ENCODE data around the gene CHCHD6.
A peak's percentile ranks its signal among the peaks of the same experiment; 100 is the strongest.

Gene CHCHD6

DNA sequence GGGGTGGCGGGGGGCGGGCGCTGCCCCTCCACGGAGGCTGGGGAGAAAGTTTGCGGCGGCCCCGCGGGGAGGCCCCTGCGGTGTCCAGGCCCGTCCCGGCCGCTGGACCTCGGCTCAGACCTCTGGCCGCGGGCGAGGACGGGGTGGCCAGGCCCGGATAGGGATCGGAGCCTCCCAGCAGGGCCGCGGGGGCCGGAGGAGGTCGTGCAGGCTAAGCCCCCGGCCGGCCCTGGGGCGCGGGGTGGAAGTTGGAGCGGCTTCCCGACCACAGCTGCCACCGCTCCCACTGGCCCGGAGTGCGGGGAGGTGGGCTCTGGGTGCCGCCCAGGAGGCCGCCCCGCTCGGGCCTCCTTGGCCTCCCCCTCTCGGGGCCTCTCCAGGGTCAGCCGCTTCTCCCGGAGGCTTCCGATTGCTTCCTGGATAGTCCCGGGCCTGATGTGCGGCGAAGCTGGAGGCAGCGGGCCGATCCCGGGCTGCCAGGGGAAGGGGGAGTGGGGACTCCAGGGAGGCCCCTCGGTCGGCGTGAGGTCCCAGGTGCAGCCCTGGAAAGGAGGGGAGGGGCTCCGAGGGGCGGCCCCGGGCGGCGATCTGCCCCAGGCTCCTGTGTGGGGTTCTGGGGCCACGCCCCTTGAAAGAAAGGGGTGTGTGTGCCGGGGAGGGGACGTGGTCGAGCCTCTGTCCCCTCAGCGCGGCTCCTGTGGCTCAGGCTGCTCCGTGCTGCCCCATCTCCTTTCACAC, 279.8 kb downstream of the CHCHD6 start:
- no peak for DNase-seq

DNA sequence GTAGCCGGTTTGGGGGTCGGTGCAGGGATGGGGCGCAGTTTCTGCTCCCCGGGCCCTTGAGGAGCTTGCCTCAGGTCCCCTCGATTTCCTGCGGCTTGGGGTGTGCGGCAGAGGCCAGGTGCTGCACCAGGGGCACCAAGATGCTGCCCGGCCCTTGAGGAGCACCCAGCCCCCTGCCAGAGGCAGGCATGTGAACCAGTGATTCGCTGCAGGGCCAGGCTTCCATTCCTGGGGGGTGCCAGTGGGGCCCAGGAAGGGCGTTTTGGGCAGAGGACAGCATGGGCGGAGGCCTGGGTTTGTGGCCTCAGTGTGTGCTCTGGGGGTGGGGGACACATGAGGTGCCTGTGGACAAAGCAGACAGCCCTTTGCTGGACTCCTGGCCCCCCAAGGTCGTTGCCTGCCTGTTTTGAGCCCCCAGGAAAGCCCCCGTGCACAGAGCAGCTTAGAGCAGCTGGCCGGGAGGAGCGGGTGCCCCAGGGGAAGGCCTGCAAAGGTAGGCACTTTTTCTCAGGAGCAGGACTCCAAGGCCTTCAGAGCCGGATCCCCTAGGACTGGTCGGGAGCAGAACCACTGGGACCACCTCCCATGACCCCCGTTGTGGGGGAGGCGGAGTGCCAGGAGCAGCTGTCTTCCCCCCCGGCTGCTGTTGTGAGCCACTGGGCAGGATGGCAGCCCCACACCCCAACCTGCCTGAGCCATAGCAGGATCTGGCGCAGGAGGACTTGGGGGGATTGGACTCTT, 280.5 kb downstream of the CHCHD6 start:
- no peak for DNase-seq

DNA sequence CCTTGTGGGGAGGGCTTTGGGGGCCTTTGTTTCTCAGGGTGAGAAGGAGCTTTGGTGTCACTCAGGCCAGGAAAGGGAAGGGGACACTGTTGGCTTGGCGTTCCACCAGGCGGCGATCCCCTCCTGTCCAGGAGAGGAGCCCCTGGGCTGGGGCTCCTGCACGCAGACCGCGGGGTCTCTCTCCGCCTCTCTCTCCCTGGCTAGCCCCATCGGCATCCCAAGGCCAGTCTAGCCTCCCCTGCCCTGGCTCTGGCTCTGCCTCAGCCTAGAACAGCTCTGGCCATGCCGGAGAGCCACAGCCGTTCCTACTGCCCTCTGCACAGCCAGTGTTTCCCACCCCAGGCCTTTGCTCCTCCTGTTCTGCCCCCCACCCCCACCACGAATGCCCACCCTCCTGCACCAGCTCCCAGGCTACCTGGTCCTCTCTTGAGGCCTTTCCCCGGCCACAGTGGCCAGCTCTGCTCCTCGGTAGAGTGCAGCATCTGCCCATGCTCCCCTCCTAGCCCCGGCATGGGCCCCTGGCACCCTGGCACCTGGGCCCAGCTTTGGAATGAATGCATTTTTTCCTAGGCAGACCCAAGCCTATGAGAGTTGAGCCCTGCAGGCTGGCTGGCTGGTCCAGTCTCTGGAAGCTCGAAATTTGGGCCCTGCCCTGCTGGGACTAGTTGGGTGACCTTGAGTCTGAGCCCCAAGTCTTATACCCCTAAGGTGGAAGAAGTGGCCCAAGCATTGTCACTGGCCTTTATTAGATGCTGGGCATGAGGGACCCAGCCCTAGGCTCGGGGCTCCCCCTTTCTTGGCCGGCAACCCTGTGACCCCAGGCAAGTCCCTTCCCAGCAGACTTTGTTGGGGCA, 281.3 kb downstream of the CHCHD6 start:
- DNase-seq, result no peak

DNA sequence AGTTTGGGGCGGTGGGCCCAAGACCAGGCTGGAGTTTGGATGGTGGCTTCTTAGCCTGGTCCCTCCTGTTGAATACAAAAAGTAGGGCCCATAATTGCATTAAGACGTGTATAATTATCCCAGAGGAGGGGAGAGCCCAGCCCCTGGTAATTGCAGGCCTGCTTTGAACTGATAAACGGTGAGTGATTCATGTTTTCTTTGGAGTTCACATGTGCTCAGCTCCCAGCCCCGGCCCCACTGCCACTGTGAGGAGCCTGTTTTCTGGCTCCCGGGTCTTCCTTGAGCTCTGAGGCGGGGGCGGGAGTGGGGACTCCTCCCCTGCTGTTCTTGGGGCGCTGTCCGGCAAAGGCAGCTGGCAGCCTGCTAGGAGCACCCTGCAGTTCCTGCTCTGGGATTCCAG, 282.0 kb downstream of the CHCHD6 start:
- DNase-seq, result no peak

DNA sequence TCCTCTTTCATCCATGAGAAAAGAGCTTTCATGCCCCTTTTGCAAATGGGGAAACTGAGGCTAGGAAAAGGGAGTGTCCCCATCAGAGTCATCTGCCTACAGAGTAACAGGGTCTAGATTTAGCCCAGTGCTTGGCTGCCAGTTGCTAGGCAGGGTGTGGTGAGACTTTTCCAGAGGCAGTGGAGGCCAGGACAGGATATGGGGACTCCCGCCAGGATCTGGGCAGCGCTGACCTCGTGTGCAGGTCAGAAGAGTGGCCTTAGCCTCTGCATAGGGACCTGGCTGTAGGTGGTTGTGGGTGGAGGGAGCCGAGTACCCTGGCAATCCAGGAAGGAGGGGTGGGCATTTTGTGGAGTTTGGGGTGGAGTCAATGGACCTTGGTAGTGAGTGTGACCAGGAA, 283.1 kb downstream of the CHCHD6 start:
- no peak for DNase-seq

DNA sequence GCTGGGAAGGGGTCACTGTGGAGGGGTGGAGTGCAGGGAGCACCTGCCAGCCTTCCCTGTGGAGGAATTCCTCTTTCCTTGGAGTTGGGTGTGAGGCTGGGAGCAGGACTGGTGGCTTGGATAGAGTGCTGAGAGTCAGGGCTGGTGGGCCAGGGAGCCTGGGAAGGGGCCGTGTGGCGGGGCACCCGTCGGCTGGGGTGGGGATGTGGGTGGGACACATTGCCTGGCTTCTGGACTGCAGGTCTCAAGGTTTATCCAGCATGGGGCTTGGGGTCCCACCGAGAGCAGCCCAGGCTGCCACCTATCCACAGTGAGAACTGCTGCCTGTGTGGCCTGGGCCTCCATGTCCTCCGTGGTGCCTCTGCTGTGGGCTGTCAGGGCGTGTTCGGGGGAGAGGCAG, 283.6 kb downstream of the CHCHD6 start:
- DNase-seq, result no peak

DNA sequence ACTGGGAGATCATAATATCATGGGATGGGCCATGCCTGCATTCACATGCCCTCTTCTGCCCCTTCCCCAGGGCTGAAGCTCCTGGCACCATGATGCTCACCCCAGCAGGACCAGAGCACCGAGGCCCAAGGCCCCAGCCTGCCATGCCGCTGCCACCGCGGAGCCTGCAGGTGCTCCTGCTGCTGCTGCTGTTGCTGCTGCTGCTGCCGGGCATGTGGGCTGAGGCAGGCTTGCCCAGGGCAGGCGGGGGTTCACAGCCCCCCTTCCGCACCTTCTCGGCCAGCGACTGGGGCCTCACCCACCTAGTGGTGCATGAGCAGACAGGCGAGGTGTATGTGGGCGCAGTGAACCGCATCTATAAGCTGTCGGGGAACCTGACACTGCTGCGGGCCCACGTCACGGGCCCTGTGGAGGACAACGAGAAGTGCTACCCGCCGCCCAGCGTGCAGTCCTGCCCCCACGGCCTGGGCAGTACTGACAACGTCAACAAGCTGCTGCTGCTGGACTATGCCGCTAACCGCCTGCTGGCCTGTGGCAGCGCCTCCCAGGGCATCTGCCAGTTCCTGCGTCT, 284.5 kb downstream of the CHCHD6 start:
- DNase-seq, result no peak

DNA sequence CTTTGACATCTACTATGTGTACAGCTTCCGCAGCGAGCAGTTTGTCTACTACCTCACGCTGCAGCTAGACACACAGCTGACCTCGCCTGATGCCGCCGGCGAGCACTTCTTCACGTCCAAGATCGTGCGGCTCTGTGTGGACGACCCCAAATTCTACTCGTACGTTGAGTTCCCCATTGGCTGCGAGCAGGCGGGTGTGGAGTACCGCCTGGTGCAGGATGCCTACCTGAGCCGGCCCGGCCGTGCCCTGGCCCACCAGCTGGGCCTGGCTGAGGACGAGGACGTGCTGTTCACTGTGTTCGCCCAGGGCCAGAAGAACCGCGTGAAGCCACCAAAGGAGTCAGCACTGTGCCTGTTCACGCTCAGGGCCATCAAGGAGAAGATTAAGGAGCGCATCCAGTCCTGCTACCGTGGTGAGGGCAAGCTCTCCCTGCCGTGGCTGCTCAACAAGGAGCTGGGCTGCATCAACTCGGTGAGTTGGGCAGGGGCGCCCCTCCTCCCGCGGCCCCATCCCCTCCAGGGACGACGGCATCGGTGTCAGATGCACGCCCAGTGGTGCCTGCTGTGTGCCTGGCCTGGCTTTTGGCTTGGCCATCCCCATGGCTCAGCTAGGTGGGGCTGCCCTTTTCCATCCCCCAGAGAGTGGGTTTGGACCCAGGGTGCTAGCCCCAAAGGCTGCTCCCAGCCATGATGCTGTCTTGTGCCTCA, 285.4 kb downstream of the CHCHD6 start:
- no peak for DNase-seq

DNA sequence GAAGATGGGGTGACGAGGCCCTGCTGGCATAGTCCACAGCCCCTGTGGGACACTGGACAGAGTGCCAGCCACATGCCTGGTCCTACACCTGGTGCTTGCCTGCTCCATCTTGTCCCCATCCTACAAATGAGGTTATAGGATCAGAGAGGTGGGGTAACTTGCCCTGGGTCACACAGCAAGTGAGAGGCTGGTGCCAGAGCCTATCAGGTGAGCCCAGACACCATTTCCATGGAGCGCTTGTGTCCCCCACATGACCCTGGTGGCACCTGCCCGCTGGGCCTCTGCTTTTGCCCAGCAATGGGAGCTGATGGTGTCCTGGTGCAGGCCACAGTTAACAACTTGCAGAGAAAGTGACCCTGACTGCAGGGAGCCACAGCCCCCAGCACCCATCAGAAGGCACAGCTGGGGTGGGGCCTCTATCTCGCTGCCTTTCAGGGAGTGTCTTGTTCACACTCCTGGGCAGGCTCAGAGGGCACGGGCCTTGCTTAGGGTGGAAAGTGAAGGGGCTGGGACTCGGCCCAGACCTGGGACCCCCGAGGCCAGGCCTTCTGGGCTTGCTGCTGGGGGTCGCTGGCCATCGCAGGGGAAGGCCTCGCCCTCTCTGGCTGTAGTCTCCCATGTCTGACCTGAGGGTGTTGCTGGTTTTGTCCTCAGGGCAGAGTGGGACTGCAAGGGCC, 286.1 kb downstream of the CHCHD6 start:
- DNase-seq, result no peak

DNA sequence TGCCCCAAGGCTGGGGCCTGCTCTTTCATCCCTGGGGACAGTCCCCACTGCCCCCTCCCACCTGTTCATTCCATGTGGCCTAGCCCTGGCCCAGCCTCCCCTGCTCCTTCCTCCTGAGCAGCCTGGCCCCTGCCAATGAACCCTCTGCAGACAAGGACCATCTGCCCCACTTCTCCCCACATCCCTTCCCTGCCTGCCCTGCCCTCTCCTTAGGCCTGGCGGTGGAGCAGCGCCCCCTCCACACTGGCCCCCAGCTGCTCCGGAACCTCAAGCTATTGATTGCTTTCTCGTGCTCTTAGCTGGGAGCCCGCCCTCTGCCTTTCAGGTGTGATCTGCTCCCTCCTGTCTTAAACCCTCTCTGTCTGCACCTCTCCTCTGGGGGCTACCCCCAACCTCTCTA, 286.9 kb downstream of the CHCHD6 start:
- no peak for DNase-seq

DNA sequence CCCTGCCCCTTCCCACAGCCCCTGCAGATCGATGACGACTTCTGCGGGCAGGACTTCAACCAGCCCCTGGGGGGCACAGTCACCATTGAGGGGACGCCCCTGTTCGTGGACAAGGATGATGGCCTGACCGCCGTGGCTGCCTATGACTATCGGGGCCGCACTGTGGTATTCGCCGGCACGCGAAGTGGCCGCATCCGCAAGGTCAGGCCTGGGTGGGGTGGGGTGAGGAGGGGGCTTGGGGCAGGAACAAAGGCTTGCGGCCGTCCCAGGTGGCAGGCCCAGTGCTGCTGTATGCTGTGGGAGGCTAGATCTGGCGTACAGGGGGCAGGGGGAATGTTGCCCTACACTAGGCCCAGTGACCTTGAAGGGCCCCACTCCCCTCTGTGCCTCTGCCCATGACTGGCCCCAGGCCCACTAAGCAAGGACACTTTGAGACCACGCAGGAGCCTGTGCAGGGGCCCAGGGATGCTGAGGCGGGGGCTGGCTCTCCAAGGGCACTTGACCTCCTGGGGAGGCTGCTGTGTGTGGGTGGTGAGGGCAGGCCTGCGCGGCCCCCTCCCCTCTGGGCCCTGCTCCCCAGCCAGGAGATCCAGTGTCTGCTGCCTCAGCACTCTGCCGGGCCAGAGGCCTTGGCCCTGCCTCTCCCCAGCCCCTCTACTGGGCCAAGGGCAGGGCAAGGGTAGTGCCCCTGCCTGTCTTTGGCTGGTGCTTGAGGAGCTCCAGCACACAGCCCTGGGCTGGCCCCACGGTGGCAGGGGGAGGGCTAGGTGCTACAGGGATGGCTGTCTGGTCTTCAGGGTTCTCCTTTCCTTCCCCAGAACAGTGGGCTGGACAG, 287.5 kb downstream of the CHCHD6 start:
- no peak for DNase-seq

DNA sequence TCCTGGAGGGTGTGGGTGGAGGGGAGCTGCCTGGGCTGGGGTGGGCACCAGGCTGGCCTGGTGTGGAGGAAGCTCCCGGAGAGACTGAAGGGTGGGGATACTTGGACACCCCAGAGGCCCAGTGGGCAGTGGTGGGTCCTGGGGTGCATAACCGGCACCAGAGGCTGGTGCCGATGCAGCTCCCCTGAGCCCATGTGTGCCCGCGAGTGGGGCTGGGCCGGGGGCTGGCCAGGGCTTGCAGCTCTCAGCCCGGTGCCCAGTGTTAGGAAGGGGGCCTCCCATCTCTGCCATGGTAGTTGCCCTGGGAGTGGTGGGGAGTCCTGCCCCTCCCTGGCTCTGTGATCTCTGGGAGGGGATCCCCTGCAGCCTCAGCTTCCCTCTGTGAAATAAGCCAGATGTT, 288.2 kb downstream of the CHCHD6 start:
- no peak for DNase-seq

DNA sequence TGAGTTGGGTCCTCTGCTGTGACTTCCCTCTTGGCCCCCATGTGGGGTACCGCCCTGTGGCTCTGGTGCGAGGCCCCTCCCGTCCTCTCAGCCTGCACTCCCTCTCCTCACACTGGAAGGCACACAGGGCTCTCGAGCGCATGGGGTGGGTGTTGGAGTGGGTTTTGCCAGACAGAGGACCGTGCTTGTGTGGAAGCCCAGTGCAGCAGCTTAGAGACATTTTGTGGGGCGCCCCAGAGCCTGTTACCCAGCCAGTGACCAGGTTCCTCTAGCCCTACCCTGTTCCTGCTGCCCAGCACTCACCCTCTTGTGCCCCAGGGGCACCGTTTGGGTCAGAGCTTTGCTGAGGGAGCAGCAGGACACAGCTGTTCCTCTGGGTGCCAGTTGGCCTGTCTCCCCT, 288.7 kb downstream of the CHCHD6 start:
- DNase-seq, result no peak

DNA sequence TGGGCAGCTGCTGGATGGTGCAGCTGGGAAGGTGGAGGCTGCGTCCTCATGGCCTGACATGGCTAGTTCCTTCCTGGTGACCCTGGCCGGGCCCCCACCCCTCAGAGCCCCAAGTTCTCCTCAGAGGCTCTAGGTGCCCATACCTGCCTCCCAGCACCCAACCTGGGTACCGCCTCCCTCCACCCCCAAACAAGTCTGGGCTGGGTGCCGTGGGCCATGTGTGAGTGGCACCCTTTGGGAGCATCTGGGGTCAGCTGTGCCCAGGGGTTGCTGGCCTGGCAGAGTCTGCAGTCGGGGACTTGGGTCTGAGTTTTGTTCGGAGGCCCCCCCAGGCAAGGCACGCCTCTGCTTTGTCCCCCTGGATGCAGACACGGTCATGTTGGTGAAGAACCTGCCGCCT, 289.4 kb downstream of the CHCHD6 start:
- DNase-seq, result no peak

DNA sequence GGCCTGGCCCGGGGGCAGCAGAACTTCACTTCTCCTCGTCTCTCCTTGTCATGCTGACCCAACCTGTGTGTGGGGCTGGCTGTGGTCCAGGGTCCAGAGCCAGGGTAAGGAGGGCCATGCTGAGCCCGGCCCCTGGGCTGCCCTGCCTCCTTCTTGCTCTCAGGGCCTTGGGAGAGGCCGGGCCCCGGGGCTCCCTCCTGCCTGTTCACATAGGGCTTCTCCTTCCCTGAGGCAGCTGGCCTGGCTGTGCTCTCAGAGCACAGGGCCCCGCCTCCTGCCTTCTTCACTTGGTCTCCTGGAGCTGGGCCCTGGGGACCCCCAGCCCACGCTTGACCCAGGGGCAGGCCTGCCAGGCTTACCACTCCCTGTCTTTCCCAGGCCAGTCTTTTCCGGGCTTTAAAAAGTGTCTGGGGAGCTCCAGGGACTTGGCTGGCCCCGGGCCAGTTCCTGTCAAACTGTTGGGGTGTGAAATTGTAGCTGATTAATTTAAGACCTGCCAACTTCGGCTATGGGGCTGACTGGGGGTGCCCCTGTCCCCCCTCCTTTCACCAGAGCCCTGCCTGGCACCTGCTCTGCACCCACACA, 290.7 kb downstream of the CHCHD6 start:
- DNase-seq, result no peak

DNA sequence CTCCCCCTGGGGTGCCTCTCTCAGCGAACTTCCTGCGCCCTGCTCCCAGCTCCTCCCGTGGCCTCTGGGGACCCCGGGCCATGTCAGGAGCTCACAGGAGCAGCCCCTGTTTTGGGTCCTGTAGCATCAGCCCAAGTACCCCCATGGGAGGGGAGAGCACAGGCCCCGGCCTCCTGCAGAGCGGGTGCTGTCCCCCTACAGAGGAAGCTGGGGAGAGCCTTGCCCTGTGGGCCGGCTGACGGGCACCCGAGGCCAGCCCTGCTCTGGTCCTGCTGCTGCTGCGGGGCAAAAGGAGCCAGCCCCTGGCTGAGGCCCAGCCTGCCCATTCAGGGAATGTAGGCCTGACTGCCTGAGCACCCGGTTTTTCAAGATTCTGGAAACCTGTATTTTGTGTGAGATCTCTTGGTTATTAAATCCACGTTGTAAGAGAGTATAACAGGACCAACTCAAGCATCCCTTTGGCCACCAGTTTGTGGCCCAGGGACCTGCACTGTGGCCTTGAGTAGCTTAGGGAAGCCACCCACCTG, 291.3 kb downstream of the CHCHD6 start:
- DNase-seq, result no peak

DNA sequence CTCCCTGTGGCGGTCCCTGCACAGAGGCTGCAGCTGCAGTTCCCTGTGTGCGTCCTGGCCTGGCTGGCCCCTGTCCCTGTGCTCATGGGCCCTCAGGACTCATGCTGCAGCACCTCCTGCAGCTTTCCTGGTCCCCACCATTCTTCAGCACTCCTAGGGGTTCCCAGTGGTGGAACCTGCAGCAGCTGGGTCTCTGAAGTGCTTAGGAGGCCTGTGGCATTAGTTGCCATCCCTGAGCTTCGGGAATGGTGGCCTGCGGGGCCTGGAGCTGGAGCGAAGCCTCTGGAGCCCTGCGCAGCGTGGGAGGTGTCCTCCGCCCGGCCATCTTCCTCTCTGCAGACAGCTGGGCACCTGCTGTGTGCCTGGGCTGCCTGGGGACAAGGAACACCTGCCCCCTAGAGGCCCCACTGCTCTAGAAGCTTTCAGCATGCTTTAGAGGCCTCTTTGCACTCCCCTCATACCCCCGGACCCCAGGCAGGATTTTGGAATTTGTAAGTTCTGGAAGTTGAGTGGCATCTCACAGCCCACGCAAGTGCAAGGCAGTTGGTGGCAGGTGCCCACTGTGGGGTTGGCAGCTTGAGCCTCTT, 292.0 kb downstream of the CHCHD6 start:
- no peak for DNase-seq

DNA sequence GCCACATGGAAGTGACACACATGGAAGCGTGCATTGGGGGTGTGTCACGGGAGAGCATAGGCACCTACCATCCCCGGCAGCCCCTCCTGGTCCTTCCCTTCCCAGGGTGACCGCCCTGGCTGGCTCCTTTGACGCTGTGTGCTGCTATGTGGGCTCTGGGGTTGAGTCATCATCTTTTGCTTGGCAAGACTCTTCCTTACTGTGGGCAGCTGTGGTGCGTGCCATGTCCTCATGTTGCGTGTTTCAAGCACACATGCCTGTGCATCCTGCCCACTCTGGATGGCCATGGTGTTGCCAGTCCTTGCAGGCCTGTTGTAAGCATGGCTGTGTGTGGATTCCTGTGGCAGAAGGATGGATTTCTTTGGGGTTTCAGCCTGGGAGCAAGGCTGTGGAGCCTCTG, 292.9 kb downstream of the CHCHD6 start:
- DNase-seq, result no peak

DNA sequence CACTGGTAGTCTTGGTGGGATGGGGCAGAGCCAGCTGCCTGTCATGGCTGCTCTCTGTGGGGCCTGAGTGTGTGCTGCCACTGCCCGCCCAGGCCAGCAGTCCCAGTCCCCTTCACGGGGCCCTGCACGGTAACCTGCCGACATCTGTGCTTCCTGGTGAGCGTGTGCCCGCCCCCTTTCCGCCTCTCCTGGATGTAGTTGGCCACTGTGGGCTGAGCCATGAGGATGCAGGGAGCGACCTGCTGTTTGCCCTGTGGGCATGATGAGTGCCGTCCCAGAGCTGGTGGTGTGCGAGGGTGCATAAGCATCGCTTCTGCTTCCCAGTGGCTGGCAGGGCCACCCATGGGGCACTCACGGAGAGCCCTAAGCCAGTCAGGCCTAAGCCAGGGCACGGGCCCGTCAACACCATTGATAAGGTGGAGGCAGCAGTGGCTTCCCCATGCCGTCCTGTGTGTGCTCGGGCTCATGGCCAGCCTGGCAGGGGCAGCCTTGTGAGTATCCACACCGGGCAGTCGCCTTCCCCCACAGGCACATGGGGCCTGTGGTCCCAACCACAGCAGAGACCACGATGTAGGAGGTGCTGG, 293.5 kb downstream of the CHCHD6 start:
- no peak for DNase-seq

DNA sequence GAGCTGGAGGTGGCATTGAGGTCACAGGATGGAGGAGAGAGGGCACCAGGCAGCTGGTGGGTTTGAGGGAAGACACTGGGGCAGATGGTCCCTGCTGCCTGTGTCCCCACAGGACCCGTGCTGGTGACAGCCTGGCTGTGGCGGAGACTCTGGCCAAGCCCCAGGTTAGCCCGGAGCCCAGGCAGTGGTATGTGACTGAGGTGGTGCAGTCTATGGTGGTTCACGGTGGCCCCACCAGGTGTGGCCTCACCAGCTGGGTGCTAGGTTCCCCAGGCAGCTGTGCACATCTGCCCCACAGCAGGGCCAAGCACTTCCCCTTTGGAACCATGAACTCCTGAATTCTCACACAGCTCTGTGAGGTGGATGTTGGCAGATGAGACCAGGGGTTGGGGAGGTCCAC, 294.3 kb downstream of the CHCHD6 start:
- DNase-seq, result peak; percentile 69

All from NCI-H2029 (cell line).